Amniotic epithelial cell (primary cell): ENCODE data around the gene NPLOC4.
"Not testable (repeated sequence)": the region's sequence is repeated elsewhere in the genome, so short reads cannot be mapped to it uniquely, and the experiment has no call there.

Experiments used
- DNase-seq: peaks from one replicate; pipeline ENCODE4 v3.0.0-alpha.2; 2010; ENCODE audit warnings: low read depth

Gene NPLOC4

GRCh38 chr17:81635431-81635830 is 1.5 kb downstream of the NPLOC4 start:
- no peak for DNase-seq

GRCh38 chr17:81631482-81631881 is 5.4 kb downstream of the NPLOC4 start:
- no peak for DNase-seq

- DNase-seq: no peak
These were observed 6.6 kb downstream of the NPLOC4 start for GRCh38 chr17:81630274-81630673.

GRCh38 chr17:81621494-81622130 is 15.3 kb downstream of the NPLOC4 start:
- no peak for DNase-seq

- DNase-seq: not testable (repeated sequence)
These were observed 18.6 kb downstream of the NPLOC4 start for GRCh38 chr17:81618307-81618706.

- no peak for DNase-seq
These were observed 20.0 kb downstream of the NPLOC4 start for GRCh38 chr17:81616877-81617276.

GRCh38 chr17:81615401-81615930 is 21.4 kb downstream of the NPLOC4 start:
- no peak for DNase-seq

- DNase-seq: no peak
These were observed 24.5 kb downstream of the NPLOC4 start for GRCh38 chr17:81612172-81612970.

- DNase-seq: peak; percentile 72
These were observed 27.2 kb downstream of the NPLOC4 start for GRCh38 chr17:81609541-81610311.

GRCh38 chr17:81608605-81609004 is 28.3 kb downstream of the NPLOC4 start:
- DNase-seq: no peak

GRCh38 chr17:81608082-81608481 is 28.8 kb downstream of the NPLOC4 start:
- DNase-seq: peak; percentile 78

GRCh38 chr17:81607431-81607830 is 29.5 kb downstream of the NPLOC4 start:
- DNase-seq: peak; percentile 68

- no peak for DNase-seq
These were observed 32.9 kb downstream of the NPLOC4 start for GRCh38 chr17:81603846-81604610.

- peak; percentile 69 for DNase-seq
These were observed 35.3 kb downstream of the NPLOC4 start for GRCh38 chr17:81601525-81602120.

- DNase-seq: peak; percentile 78
These were observed 37.0 kb downstream of the NPLOC4 start for GRCh38 chr17:81599719-81600486.

- DNase-seq: no peak
These were observed 43.6 kb downstream of the NPLOC4 start for GRCh38 chr17:81593105-81593871.

GRCh38 chr17:81591971-81592370 is 44.9 kb downstream of the NPLOC4 start:
- no peak for DNase-seq

GRCh38 chr17:81590121-81590520 is 46.8 kb downstream of the NPLOC4 start:
- no peak for DNase-seq

- DNase-seq: no peak
These were observed 47.3 kb downstream of the NPLOC4 start for GRCh38 chr17:81589612-81590011.

GRCh38 chr17:81586096-81586495 is 50.8 kb downstream of the NPLOC4 start:
- DNase-seq: no peak
